HG02840 (cell line): ENCODE data around the gene GIPC2.
A peak's percentile ranks its signal among the peaks of the same experiment; 100 is the strongest.

Experiments used
- ATAC-seq: cut with Tn5 transposase; IDR thresholded peaks from one replicate; pipeline ENCODE4 v1.9.1; 2021; ENCODE audit warnings: mild to moderate bottlenecking, moderate library complexity, moderate number of reproducible peaks; ENCODE audit not compliant: unreplicated experiment, low FRiP score

GIPC2 gene

GRCh38 chr1:78035121-78035520 is 10.6 kb upstream of the GIPC2 start:
- no peak for ATAC-seq

DNA sequence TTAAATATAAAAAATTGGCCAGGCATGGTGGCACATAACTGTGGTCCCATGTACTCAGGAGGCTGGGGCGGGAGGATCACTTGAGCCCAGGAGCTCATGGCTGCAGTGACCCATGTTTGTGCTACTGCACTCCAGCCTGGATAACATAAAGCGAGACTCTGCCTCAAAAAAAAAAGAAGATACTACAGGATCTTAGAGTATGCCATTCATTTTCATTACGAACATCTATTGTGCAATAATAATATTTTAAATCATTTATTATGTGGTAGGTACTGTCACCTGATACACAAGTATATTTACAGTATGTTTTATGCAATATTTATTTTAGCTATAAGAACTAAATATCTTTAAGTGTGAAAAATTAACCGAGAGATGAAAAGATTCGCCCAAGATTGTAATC is 9.3 kb upstream of the GIPC2 start:
- ATAC-seq = no peak

GRCh38 chr1:78038071-78038470 is 7.7 kb upstream of the GIPC2 start:
- ATAC-seq = no peak

- ATAC-seq = no peak
Observed at GRCh38 chr1:78038491-78038939, 7.3 kb upstream of the GIPC2 start.

DNA sequence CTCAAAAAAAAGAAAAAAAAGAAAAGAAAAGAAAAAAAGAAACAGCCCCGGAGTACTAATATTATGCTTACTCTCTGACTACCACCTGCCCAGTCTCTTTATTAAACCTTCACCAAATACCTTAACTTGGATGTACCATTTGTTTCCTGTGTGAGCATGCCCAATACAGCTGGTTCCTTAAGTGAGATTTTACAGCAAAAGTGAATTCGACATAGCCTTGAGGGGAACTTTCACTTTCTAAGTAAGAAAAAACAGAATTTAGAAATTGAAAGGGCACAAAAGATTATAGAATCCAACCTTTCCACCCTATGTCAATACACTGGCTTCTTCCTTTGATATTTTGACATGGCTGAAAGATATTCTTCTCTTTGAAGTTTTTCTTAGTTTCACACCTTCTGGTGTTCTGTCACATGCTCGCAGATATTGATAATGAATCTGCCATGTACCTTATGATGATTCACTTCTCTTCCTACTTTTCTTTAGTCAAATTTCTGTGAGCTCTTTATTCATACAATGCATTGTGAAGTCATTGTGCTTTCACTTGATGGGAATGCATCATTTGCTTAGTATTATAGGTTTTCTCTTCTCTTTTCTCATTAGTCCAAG is 5.2 kb upstream of the GIPC2 start:
- ATAC-seq = no peak

DNA sequence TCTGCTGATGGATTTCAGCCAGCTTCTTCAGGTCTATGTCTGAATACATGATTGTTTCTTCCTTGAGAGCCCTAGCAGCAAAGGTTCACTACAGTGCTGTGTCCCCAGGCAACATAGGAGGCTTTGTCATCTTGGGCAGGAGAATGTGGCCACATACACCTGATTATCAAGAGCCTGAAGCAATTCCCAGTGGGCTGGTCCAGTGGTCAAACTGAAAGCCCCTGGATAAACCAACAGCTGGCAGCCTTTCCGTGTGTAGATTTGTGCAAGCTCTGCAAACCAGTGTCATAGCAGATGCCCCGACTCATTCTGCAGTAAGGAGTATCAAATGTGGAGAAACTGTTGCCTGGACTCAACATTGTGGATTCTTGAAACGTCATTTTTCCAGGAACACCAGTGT is 2.3 kb upstream of the GIPC2 start:
- no peak for ATAC-seq

DNA sequence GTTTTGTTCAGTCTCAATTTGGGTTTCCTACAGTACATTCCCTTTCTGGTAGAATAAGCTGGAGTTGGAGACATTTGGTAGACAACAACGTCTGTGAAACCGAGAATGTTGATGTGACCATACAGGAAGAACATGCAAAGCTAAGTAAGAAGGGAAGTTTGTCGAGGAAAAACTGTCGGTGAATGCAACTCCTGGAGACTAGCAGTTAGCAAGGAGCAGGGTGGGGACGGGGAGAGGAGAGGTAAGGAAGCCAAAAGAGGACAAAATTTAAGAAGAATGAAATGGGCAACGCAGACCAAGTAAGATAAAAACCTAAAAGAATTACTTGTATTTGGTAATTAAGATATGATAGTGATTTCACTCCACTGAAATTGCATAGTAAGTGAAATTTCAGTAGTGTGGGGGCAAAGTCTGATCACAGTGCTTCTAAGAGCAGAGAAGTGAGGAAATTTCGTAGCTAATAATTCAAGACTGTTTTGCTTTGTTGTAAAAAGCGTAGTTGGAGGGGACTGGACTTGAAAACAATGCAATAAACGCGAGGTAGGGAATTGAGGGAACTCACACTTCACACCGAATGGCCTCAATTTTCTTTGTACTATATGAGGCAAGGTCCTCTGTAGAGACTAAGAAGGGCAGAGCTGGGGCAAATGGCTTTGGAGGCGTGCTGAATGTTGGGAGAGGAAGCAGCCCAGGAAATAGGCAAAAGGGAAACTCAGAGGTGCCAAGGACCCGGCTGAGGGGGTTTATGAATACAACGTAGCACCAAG is 787 bp upstream of the GIPC2 start:
- no peak for ATAC-seq

DNA sequence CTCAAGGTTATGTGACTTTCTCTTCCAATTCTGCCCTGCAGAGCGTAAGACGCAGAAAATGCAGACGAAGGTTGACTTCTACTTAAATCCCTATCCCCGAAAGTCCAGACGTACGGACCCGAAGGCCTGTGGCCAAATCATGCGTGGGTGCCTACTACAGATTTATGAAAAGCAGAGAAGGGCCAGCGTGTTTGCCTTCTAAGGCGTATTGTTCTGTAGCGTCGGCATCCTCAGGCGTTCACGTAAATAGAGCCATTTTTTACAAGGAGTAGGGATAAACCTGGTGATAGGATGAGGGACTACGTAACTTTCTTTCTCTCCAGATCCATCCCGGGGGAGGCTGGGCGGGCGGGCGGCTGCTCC is 222 bp upstream of the GIPC2 start:
- no peak for ATAC-seq

GRCh38 chr1:78047106-78047505 is 1.3 kb downstream of the GIPC2 start:
- ATAC-seq = no peak

- ATAC-seq = no peak
Observed at GRCh38 chr1:78047631-78048030, 1.9 kb downstream of the GIPC2 start.

DNA sequence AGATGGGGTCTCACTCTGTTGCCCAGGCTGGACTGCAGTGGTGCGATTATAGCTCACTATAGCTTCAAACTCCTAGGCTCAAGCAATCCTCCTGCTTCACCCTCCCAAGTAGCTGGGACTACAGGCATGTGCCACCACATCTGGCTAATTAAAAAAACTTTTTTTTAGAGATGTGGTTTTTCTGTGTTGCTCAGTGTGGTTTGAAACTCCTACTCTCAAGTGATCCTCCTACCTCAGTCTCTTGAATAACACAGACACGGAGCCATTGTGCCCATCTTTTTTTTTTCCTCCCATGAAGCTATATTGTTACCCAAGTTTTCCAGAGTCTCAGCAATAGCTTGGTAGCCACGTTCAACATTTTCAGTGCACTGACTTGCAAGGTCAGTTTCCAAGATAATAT is 2.7 kb downstream of the GIPC2 start:
- no peak for ATAC-seq

- ATAC-seq = no peak
Observed at GRCh38 chr1:78049396-78049795, 3.6 kb downstream of the GIPC2 start.

- ATAC-seq = no peak
Observed at GRCh38 chr1:78051005-78051404, 5.2 kb downstream of the GIPC2 start.

DNA sequence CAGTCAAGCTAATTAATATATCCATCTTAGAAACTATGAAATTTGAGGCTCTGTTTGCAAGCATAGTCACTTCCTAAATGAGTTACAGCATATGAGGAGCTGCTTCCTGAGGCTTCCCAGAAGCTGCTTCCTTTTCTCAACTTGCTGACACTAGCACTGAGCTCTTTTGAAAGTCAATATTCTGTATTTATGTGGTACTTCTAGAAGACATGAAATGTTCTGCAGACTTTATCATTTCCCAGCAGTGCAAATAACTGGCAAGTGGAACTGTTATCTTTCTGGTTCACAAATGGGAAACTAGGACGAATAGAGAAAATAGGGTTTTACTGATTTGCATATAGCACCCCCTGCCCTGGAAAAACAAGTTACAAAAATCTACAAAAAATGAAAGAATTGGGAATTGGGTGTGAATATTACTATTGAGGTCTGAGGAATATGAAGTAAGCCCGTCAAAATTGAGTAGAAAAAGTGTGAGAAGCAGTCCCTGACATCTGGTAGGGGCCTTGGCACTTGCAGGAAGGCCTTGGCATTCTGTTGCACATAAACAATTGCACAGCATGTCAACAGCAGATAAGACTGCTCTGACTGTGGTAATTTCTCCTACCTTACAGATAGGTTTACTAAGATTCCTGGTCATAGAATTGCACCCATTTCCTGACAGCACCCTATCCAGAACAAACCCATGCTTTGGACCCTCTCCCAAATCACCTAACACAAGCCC is 7.1 kb downstream of the GIPC2 start:
- ATAC-seq = no peak

DNA sequence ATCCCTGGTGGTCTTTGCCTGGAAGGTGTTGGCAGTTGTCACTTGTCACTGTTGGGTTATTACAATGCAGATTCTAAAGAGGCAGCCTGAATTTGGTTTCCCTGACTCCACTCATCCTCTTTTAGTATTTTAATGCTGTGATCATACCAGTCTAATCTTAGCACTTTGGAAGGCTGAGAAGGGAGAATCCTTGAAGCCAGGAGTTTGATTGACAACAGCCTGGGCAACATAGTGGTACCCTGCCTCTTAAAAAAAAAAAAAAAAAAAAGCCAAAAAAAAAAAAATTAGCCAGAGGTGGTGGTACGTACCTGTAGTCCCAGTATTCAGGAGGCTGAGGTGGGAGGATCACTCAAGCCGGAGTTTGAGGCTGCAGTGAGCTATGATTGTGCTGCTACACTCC is 7.7 kb downstream of the GIPC2 start:
- no peak for ATAC-seq

DNA sequence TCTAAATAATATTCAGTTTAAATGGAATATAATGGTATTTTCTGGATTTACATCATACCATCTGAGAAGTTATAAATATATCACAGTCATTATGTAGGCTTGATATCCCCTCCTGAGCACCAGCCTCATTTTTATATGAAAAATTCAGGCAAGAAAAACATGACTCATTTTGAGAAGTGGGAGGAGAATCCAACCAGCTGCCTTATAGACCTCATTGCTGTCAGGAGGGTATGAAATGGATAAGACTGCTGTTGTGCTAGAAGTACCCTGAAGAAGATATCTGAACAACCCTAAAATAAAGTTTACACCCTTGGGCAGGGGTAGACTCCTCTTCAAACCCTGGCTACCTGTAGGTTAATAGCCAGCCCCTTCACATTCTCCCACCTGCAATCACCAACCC is 8.8 kb downstream of the GIPC2 start:
- no peak for ATAC-seq

DNA sequence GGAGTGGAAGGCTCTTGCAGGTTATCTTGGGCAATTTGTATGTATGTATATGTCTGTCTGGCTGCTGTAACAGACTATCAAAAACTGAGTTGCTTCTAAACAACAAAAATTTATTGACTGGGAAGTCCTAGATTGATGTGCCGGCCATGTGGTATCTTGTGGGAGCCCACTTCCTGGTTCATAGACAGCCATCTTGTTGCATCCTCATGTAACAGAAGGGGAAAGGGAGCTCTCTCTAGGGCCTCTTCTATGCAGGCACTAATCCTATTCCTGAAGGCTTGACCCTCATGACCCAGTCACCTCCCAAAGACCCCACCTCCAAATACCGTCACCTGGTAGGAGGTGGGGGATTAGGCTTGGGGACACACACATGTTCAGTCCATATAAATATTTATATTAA is 9.2 kb downstream of the GIPC2 start:
- ATAC-seq = no peak

GRCh38 chr1:78055565-78056132 is 9.9 kb downstream of the GIPC2 start:
- no peak for ATAC-seq

DNA sequence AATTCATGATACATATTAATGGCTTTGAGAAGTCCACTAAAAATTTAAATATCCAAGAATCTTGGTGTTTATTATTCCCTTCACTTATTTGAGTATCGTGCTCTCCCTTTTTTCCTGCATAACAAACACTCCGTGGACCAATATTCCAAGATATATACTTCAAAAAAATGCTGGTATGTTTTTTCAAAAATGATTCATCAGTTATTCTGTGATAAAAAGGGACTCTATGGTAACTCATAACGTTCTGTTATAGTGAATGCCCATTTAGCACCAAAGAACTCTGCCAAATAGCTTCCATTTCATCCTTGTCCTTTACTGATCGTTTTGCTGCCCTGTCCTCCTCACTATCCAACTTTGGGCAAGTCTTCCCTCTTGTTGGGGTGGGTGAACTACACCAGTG is 12.9 kb downstream of the GIPC2 start:
- no peak for ATAC-seq

DNA sequence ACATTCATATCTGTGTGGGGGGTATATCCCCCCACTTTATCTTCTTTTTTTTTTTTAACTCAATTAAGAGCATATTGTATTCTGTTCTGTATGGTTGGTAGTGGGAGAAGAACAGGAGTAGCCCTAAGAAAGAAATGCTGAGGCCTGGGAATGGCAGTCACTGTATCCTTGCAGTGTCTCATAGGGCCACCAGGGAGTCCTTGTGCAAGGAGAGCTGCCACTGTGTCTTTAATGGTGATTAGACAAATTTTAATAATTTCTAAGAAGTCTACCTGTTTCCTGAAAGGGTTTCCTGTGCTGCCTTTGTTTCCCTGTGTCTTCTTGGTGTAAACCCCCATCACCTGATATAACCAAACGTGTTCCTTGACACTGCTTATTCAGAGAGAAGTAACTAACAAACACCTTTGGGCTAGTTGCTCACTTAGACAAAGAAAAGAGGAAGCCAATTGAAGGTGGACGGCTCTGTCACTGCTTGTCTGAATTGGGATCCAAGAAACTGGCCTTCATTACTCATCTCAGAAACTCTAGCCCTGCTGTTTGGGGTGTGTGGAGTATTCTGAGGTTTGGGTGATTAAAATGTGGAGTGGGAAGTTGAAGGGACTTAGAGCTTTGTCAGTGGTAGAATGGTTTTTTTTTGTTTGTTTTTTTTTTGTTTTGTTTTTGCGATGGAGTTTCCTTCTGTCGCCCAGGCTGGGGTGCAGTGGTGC is 15.2 kb downstream of the GIPC2 start:
- peak; percentile 72 for ATAC-seq
